ENCODE results near the gene SMIM33. TPM values are rescaled to one million over a fixed set of nuclear protein-coding genes. Genes with fewer than 3 reads are reported as not detected.
A peak's percentile ranks its signal among the peaks of the same experiment; 100 is the strongest.
"Not testable (repeated sequence)": the region's sequence is repeated elsewhere in the genome, so short reads cannot be mapped to it uniquely, and the experiment has no call there.

Gene SMIM33
- total RNA-seq, 4 donors from 2014 or later, result 0.55 to 0.64 TPM; not detected in 2

GRCh38 chr5:139481580-139482049 is 10.8 kb downstream of the SMIM33 start:
- 51% methylated on average over 5 of the region's 5 CpGs; no CpG with 5 or more reads in 1 of the 2 donors for WGBS, 2 donors (ENCODE audit: low coverage in 1 of 2)

GRCh38 chr5:139482050-139482889 is 11.5 kb downstream of the SMIM33 start, which contains the start of gene STING1:
TSS of gene STING1 (minus strand) at chr5:139482758. CDS start at chr5:139481704, 1,054 bp downstream.
- DNase-seq, result peak; percentile 89
- no peaks in the 10 kb centered on the region for H3K27me3 ChIP-seq
- in situ Hi-C loops (cut with MboI; ENCODE audit: low pct_ligation_motif_present in 1 of 4, low pct_unique_long_range_greater_than_20kb in 1 of 4, low sequenced_read_pairs in 3 of 4) (no loop called here), intact Hi-C loops (cut with DNase I; ENCODE audit: low total_unique reads) (no loop called here)
- H3K4me3 ChIP-seq, result peak within 1 kb of the TSS; percentile 8 to 49 (median 30)
- no peaks in the 10 kb centered on the region for H3K9me3 ChIP-seq
- WGBS, 2 donors (ENCODE audit: low coverage in 1 of 2), result 10 to 12% methylated on average over 6 to 19 of the region's 19 CpGs
- no peaks in the 10 kb centered on the region for H3K36me3 ChIP-seq
- TF ChIP-seq POLR2A (IDR thresholded peaks at IDR 0.05) (peak; percentile 59), POLR2AphosphoS5 (IDR thresholded peaks at IDR 0.05) (peak; percentile 25 to 58 (median 37)), CTCF (IDR thresholded peaks at IDR 0.05) (no peak), EP300 (IDR thresholded peaks at IDR 0.05; ENCODE audit: low read depth) (peak; percentile 0)
- peaks cover 0 to 38% (median 23%) of the 10 kb centered on the region in 4 donors for H3K4me1 ChIP-seq
- peak within 1 kb of the TSS; percentile 88 to 89 (median 89) for H3K27ac ChIP-seq

More at GRCh38 chr5:139481580-139482049, 10.8 kb downstream of the SMIM33 start:
- DNase-seq, result peak; percentile 39
- peak overlapping the region; percentile 88 to 89 (median 89) for H3K27ac ChIP-seq
- no peaks in the 10 kb centered on the region for H3K36me3 ChIP-seq
- peak in 1 of 5 experiments; percentile 27 for TF ChIP-seq CTCF (IDR thresholded peaks at IDR 0.05)
- no peak for TF ChIP-seq POLR2A (IDR thresholded peaks at IDR 0.05)
- no peaks in the 10 kb centered on the region for H3K27me3 ChIP-seq
- peak overlapping the region; percentile 8 to 49 (median 30) for H3K4me3 ChIP-seq
- H3K4me1 ChIP-seq, result peaks cover 0 to 38% (median 23%) of the 10 kb centered on the region in 4 donors
- intact Hi-C loops (cut with DNase I; ENCODE audit: low total_unique reads), result no loop called here
- in situ Hi-C loops (cut with MboI; ENCODE audit: low pct_ligation_motif_present in 1 of 4, low pct_unique_long_range_greater_than_20kb in 1 of 4, low sequenced_read_pairs in 3 of 4), result no loop called here
- no peaks in the 10 kb centered on the region for H3K9me3 ChIP-seq

- intact Hi-C loops (cut with DNase I; ENCODE audit: low total_unique reads); H3K27me3 ChIP-seq; H3K36me3 ChIP-seq; in situ Hi-C loops (cut with MboI; ENCODE audit: low pct_ligation_motif_present in 1 of 4, low pct_unique_long_range_greater_than_20kb in 1 of 4, low sequenced_read_pairs in 3 of 4); DNase-seq; H3K9me3 ChIP-seq: not testable (repeated sequence)
- 43 to 53% methylated on average over 4 to 6 of the region's 6 CpGs for WGBS, 2 donors (ENCODE audit: low coverage in 1 of 2)
- H3K4me1 ChIP-seq, result peaks cover 0 to 38% (median 23%) of the 10 kb centered on the region in 4 donors
- peak overlapping the region; percentile 88 to 89 (median 89) for H3K27ac ChIP-seq
- peak overlapping the region in 1 of 4 donors; percentile 49 for H3K4me3 ChIP-seq
Measured at GRCh38 chr5:139482890-139483208, 12.0 kb downstream of the SMIM33 start.

- in situ Hi-C loops (cut with MboI; ENCODE audit: low pct_ligation_motif_present in 1 of 4, low pct_unique_long_range_greater_than_20kb in 1 of 4, low sequenced_read_pairs in 3 of 4) (no loop called here), intact Hi-C loops (cut with DNase I; ENCODE audit: low total_unique reads) (no loop called here)
- H3K27me3 ChIP-seq, result no peaks in the 10 kb centered on the region
- H3K27ac ChIP-seq, result no peak overlapping the region
- 96% methylated on average over 7 of the region's 7 CpGs; no CpG with 5 or more reads in 1 of the 2 donors for WGBS, 2 donors (ENCODE audit: low coverage in 1 of 2)
- no peaks in the 10 kb centered on the region for H3K9me3 ChIP-seq
- no peak for DNase-seq
- no peak for TF ChIP-seq CTCF (IDR thresholded peaks at IDR 0.05)
- no peak for TF ChIP-seq EP300 (IDR thresholded peaks at IDR 0.05; ENCODE audit: low read depth)
- no peak for TF ChIP-seq POLR2A (IDR thresholded peaks at IDR 0.05)
- TF ChIP-seq POLR2AphosphoS5 (IDR thresholded peaks at IDR 0.05), result no peak
- no peak overlapping the region for H3K4me3 ChIP-seq
- H3K4me1 ChIP-seq, result peaks cover 0 to 20% (median 17%) of the 10 kb centered on the region in 4 donors
- no peaks in the 10 kb centered on the region for H3K36me3 ChIP-seq
Measured at GRCh38 chr5:139486201-139486600, 15.4 kb downstream of the SMIM33 start.
